Lower leg skin (tissue), 3 donors: ENCODE data around the gene DOCK9.

ENCODE experiments used
- POLR2A ChIP-seq, 2 donors: fragments of 450-650 bp; IDR thresholded peaks; one replicate each; pipeline ENCODE4 v1.6.1; 2016 to 2017; ENCODE audit warnings: antibody characterized with exemption in 2 of 2, mild to moderate bottlenecking in 1 of 2, moderate library complexity in 1 of 2
- TF ChIP-seq, protein P1 (sequence below), 3 donors: fragments of 450-650 bp; IDR thresholded peaks; one replicate each; pipeline ENCODE4 v1.5.1; 2016; ENCODE audit warnings: antibody characterized with exemption in 3 of 3, mild to moderate bottlenecking in 3 of 3, moderate library complexity in 2 of 3

- TF ChIP-seq, protein P1, sequence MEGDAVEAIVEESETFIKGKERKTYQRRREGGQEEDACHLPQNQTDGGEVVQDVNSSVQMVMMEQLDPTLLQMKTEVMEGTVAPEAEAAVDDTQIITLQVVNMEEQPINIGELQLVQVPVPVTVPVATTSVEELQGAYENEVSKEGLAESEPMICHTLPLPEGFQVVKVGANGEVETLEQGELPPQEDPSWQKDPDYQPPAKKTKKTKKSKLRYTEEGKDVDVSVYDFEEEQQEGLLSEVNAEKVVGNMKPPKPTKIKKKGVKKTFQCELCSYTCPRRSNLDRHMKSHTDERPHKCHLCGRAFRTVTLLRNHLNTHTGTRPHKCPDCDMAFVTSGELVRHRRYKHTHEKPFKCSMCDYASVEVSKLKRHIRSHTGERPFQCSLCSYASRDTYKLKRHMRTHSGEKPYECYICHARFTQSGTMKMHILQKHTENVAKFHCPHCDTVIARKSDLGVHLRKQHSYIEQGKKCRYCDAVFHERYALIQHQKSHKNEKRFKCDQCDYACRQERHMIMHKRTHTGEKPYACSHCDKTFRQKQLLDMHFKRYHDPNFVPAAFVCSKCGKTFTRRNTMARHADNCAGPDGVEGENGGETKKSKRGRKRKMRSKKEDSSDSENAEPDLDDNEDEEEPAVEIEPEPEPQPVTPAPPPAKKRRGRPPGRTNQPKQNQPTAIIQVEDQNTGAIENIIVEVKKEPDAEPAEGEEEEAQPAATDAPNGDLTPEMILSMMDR (IDR thresholded peaks at IDR 0.05) = no peak
- no peak for TF ChIP-seq POLR2A (IDR thresholded peaks at IDR 0.05)
These were observed 81.1 kb downstream of the DOCK9 start for GRCh38 chr13:98896868-98897144.
